Thoracic aorta (tissue), 2 donors: ENCODE data around the gene SHLD2. TPM values are rescaled to one million over a fixed set of nuclear protein-coding genes. Genes with fewer than 3 reads are reported as not detected.
"Not testable (repeated sequence)": the region's sequence is repeated elsewhere in the genome, so short reads cannot be mapped to it uniquely, and the experiment has no call there.

ENCODE experiments used
- ATAC-seq: fragments of 150-250 bp; one replicate; pipeline ENCODE4 v1.8.0; 2017; ENCODE audit warnings: low read depth; ENCODE audit not compliant: insufficient number of reproducible peaks, low FRiP score
- DNase-seq: peaks from one replicate; pipeline ENCODE4 v3.0.0-alpha.2; 2020; ENCODE audit warnings: low spot score
- H3K27ac ChIP-seq, 2 donors: fragments of 200-600 bp; sonication (generic); 1 replicate in 1 of 2; 2 replicates in 1 of 2; pipeline ENCODE4 v1.5.1; 2016; ENCODE audit warnings: mild to moderate bottlenecking in 2 of 2, moderate library complexity in 2 of 2
- H3K27me3 ChIP-seq: fragments of 200-600 bp; sonication (generic); replicated peaks from 2 replicates; pipeline ENCODE4 v1.6.0; 2016; ENCODE audit warnings: mild to moderate bottlenecking; ENCODE audit not compliant: insufficient read depth
- H3K36me3 ChIP-seq: fragments of 200-600 bp; sonication (generic); one replicate; pipeline ENCODE4 v1.5.1; 2016
- H3K4me1 ChIP-seq, 2 donors: fragments of 200-600 bp; sonication (generic); 1 replicate in 1 of 2; 2 replicates in 1 of 2; pipeline versions ENCODE4 v1.5.1 to v1.6.0; 2016; ENCODE audit warnings: low read depth in 2 of 2, mild to moderate bottlenecking in 1 of 2; ENCODE audit not compliant: control insufficient read depth in 1 of 2
- H3K4me3 ChIP-seq: fragments of 200-600 bp; sonication (generic); 2 replicates; pipeline ENCODE4 v1.5.1; 2016; ENCODE audit warnings: mild to moderate bottlenecking
- H3K9me3 ChIP-seq: fragments of 200-600 bp; sonication (generic); 2 replicates; pipeline ENCODE4 v1.5.1; 2016
- total RNA-seq, 2 donors: library from RNA; depleted of rRNA; stranded (reverse); fragments of >200 nt; gene quantifications; one replicate each; pipeline versions ENCODE4 v1.1.0 to v1.2.3, GENCODE V29; 2016

SHLD2 gene
- total RNA-seq, 2 donors from 2014 or later: 18.1 to 28.9 TPM

DNA sequence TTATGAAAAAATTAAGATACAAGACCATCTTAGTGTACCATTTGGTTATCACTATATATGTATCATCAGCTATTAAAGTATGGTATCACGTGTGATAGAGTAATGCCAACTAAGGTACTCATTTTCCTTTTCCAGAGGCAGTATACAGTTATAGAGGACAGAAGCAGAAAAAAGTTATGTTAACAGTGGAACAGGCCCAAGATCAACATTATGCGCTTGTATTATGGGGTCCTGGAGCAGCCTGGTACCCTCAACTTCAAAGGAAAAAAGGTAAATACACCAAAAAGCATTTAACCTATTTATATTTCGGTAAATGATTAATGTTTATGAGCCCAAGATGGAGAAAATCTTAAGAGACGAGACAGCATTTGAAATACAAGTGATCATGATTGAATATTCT is 75.7 kb downstream of the SHLD2 start:
- H3K36me3 ChIP-seq, H3K4me1 ChIP-seq, H3K27me3 ChIP-seq, H3K9me3 ChIP-seq, H3K4me3 ChIP-seq, ATAC-seq, H3K27ac ChIP-seq, DNase-seq: not testable (repeated sequence)

DNA sequence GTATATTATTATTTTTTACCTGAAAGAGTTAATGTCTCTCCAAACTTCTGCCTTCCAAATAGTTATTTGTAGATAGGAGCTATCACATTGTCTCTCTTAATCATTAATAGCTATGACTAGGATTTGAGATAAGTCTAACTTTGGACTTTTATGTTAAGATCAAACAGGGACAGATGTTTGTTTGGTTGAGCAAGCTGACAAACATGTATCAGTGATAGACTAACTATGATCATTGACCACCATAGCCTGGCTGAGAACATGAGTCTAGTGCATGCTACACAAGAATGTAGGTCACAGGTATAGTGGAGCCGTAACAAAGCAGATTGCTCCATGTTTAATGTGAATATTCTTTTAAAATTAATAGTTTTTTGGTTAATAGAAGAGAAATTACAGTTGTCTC is 76.7 kb downstream of the SHLD2 start:
- not testable (repeated sequence) for H3K4me1 ChIP-seq, DNase-seq, H3K9me3 ChIP-seq, ATAC-seq, H3K27ac ChIP-seq, H3K36me3 ChIP-seq, H3K27me3 ChIP-seq, H3K4me3 ChIP-seq

DNA sequence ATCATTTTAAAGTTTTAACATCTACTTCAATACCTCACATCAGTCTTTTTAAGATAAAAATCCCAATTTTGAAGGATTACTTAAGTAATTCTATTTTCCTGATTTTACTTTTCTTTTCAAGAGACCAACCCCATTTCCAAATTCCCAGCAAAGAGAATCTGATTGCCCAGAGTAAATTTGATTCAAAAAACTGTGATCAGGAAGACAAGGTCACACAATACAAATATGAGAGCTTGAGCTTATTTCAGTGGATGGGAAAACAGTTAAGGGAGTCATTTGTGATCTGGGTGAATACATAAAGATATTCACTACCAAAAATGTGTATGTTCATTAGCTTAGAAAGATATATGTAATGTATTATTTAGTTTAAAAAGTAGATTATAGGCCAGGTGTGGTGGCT is 77.2 kb downstream of the SHLD2 start:
- ATAC-seq, DNase-seq, H3K4me3 ChIP-seq, H3K4me1 ChIP-seq, H3K36me3 ChIP-seq, H3K9me3 ChIP-seq, H3K27me3 ChIP-seq, H3K27ac ChIP-seq: not testable (repeated sequence)

DNA sequence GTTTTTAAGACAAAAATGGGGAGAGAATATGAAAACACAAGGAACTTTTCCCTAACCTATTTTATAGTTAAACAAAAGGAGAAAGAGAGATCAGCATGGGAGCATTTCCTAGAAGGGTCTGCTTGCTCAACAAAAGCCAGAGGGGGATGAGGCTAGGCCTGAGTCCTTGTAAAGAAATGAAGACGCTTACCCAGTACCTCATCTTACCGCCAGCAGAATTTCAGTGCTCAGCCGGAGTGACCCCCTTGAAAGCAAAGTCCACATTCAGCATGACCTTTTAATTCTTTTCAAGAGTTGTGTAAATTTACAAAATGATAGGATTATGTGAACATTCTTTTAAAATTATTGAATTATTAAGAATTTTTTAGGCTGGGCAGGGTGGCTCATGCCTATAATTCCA is 82.6 kb downstream of the SHLD2 start:
- not testable (repeated sequence) for H3K4me3 ChIP-seq, H3K4me1 ChIP-seq, ATAC-seq, H3K27me3 ChIP-seq, DNase-seq, H3K27ac ChIP-seq, H3K9me3 ChIP-seq, H3K36me3 ChIP-seq

DNA sequence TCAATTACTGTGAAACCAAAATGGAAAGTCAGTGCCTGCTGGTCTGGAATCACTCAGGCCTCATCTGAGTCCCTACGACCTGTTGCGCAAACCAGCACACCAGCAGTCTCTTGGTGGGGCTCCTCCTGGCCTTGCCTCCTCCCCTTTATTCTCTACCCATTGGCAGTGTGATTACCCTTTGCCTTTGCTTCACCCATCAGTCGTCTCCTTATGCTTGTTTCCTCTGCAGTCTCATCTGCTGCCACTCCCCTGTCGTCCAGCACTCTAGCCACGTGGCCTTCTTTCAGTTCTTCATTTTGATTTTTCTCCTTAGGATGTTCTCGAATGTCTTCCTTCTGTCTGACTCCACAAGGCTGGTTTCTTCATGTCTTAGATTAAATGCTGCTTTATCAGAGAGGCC is 89.4 kb downstream of the SHLD2 start:
- not testable (repeated sequence) for H3K4me1 ChIP-seq, H3K27me3 ChIP-seq, H3K27ac ChIP-seq, H3K36me3 ChIP-seq, H3K9me3 ChIP-seq, DNase-seq, ATAC-seq, H3K4me3 ChIP-seq

DNA sequence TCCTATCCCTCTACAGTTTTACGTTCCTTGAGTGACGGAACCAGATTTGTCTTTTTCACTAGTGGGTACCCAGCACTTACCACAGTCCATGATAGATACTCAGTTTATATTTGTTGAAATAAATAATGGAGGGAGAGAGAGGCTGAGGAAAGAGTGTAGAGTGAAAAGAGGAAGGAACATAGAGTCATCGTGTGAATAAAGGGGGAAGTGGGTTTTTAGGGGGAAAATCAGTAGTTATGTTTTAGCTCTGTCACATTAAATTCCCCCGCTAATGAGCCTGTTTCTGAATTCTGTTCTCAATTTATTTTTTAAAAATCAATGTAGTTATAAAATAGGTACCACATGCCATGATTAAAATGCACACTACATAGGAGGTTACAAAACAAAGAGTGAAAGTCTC is 91.0 kb downstream of the SHLD2 start:
- ATAC-seq, H3K27ac ChIP-seq, DNase-seq, H3K4me1 ChIP-seq, H3K4me3 ChIP-seq, H3K9me3 ChIP-seq, H3K27me3 ChIP-seq, H3K36me3 ChIP-seq: not testable (repeated sequence)

DNA sequence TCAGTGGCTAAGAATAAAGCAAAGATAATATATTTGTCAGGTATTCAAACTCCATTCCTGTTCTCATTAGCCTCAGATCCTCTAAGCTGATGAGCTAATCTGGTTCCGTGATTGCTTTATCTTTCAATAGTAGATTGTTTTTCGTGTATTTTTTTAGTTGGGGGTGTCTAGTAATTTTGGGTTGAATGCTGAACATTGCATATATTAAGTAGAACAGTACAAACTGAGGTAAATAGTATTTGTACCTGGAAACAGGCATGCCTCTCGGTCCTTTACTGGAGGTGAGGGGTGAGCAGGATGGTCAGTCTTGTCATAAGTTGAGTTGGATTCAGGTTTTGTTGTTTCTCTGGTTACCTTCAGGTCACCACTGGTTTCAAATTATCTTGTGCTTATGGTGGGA is 92.6 kb downstream of the SHLD2 start:
- H3K27ac ChIP-seq, H3K4me3 ChIP-seq, H3K9me3 ChIP-seq, H3K36me3 ChIP-seq, H3K4me1 ChIP-seq, ATAC-seq, H3K27me3 ChIP-seq, DNase-seq: not testable (repeated sequence)

DNA sequence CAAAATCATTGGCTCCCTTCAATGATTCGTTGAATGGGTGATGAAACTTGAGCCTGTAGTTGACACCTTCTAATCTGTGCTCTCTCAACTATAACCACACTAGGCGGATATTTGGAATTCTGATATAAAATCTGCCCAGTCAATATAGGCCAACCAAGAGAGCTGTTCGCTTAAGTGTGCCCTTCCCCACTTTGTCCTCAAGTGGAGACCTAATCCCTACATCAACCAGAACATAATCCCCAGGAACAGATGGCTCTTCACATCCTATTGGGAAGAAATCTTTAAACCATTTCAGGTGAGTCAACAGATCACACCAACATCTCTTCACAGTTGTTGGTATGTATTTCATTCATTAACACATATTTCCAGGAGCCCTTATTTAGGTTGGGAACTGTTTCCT is 96.8 kb downstream of the SHLD2 start:
- H3K27ac ChIP-seq, H3K4me3 ChIP-seq, H3K4me1 ChIP-seq, ATAC-seq, H3K36me3 ChIP-seq, H3K9me3 ChIP-seq, H3K27me3 ChIP-seq, DNase-seq: not testable (repeated sequence)

DNA sequence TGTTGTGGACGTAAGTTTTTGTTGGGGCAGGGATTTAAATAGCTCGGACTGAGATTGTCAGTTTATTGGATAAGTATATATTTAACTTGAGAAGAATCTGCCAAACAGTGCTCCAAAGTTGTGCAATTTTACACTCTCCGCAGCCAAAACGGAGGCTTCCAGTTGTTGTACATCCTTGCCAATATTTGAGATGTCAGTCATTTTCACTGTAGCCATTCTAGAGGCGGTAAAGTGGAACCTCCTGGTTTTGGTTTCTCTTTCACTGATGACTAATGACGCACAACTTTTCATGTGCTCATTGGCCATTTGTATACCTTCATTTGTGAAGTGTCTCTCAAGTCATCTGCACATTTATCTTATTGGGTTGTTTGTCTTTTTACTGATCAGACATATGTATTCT is 105.9 kb downstream of the SHLD2 start:
- H3K9me3 ChIP-seq, DNase-seq, H3K36me3 ChIP-seq, H3K27ac ChIP-seq, H3K27me3 ChIP-seq: not testable (repeated sequence)
- Histone ChIP-seq H3K4me1 (peaks cover 4 to 12% of the 10 kb centered on the region in 2 donors), H3K4me3 (peak overlapping the region; percentile 59)
- peak; percentile 86 for ATAC-seq

DNA sequence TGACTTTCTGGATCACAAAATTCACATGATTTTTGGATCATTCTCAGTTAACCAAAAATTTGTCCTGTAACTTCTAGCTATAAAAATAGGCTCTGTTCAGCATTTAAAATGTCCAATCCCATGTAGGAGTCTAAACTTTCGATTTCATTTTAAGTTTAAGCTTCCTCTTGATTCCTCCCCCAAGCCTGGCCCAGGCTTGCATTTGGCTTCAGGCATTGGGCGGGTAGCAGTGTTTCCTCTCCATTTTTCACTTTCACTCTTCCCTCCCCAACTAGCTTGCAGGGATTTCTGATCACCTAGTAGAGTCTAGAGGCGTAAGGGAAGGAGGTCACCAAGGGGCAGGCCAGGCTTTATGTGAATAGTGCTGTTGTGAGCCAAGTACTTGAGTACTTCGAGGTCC is 109.8 kb downstream of the SHLD2 start:
- not testable (repeated sequence) for H3K27ac ChIP-seq, ATAC-seq

DNA sequence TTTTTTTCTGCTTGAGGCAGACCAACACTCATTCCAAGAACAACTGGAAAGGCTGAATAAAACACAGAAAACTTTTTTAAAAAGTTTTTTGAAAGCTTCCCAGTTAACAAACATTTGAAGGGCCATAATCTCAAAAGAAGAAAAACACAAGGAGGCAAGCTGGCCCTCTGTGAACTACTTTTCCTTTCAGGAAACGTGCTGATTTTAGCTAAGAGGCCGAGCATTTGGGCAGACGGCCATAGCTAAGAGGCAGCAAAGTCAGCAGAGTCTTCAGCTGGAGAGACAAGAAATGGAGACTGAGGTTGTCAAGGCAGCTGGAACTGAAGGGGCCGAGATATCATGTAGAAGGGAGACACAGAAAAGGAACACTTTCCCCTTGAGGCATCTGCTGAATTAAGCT is 111.9 kb downstream of the SHLD2 start:
- H3K4me1 ChIP-seq: peaks cover 4 to 11% of the 10 kb centered on the region in 2 donors
- ATAC-seq, H3K36me3 ChIP-seq, H3K27me3 ChIP-seq, H3K9me3 ChIP-seq, DNase-seq: not testable (repeated sequence)
- H3K27ac ChIP-seq: peak overlapping the region; percentile 4 to 8
- H3K4me3 ChIP-seq: peak overlapping the region; percentile 4

More for the DNA sequence above, 109.8 kb downstream of the SHLD2 start:
- H3K27me3 ChIP-seq, H3K4me3 ChIP-seq, H3K36me3 ChIP-seq, DNase-seq, H3K9me3 ChIP-seq: not testable (repeated sequence)
- H3K4me1 ChIP-seq: peaks cover 8 to 18% of the 10 kb centered on the region in 2 donors

DNA sequence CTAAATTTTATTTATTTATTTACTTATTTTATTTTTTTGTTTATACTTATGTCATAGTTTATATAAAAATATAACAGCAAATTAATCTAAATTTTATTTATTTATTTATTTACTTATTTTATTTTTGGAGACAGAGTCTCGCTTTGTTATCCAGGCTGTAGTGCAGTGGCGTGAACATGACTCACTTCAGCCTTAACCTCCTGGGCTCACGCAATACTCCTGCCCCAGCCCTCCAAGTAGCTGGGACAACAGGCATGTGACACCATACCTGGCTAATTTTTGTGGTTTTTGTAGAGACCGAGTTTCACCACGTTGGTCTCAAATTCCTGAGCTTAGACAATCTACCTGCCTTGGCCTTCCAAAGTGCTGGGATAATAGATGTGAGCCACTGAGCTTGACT is 115.3 kb downstream of the SHLD2 start:
- not testable (repeated sequence) for ATAC-seq, H3K4me3 ChIP-seq, H3K27me3 ChIP-seq, H3K4me1 ChIP-seq, H3K36me3 ChIP-seq, H3K27ac ChIP-seq, H3K9me3 ChIP-seq, DNase-seq

DNA sequence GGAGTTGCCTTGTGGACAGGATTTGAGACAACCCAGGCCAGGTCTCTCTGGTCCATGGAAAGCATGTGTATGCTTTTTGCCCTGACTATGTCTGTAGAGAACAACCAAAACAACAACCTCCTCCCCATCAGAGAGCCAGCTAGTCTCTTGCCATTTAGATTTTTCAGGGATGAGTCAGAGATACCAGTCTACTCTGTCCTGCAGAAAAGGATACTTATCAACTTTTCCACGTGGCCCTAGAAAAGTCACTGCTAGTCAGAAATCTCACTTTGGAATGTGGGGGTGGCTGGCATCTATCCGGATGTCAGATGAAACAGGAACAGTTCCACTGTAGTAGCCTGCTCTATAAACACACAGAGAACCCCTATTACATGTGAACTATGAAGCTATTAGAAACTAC is 116.8 kb downstream of the SHLD2 start:
- H3K27ac ChIP-seq, DNase-seq: not testable (repeated sequence)

More for the DNA sequence above, 116.8 kb downstream of the SHLD2 start:
- H3K27me3 ChIP-seq, ATAC-seq, H3K9me3 ChIP-seq, H3K4me3 ChIP-seq, H3K4me1 ChIP-seq, H3K36me3 ChIP-seq: not testable (repeated sequence)
